Right ventricle myocardium inferior (tissue), 1 donor: ENCODE results near the gene HOXC12. TPM values are rescaled to one million over a fixed set of nuclear protein-coding genes. Genes with fewer than 3 reads are reported as not detected.
A peak's percentile ranks its signal among the peaks of the same experiment; 100 is the strongest.

Source experiments
- ATAC-seq: fragments of 200-7000 bp; cut with Tn5 transposase; one replicate; pipeline ENCODE4 v1.9.1; 2020; ENCODE audit warnings: mild to moderate bottlenecking, moderate library complexity
- DNase-seq: peaks from one replicate; pipeline ENCODE4 v3.0.0; 2021; ENCODE audit errors: missing footprints
- intact Hi-C: fragments of 100-400 bp; cut with DNase I; formaldehyde crosslinking; loops from one replicate; pipeline ENCODE4 v1.11.0; 2022
- total RNA-seq: library from RNA; stranded (reverse); fragmentation: NEBNext Ultra II Directional; extraction: Animal tissue kit (Norgen Biotek cat#: 25700); gene quantifications from one replicate; pipeline ENCODE4 v1.2.1, GENCODE V29; 2021
- donor health status: DM: no; HTN: yes; CAD: no; lungs with severe emphysema.

HOXC12 gene
- total RNA-seq, 1 donor from 2014 or later = not detected

DNA sequence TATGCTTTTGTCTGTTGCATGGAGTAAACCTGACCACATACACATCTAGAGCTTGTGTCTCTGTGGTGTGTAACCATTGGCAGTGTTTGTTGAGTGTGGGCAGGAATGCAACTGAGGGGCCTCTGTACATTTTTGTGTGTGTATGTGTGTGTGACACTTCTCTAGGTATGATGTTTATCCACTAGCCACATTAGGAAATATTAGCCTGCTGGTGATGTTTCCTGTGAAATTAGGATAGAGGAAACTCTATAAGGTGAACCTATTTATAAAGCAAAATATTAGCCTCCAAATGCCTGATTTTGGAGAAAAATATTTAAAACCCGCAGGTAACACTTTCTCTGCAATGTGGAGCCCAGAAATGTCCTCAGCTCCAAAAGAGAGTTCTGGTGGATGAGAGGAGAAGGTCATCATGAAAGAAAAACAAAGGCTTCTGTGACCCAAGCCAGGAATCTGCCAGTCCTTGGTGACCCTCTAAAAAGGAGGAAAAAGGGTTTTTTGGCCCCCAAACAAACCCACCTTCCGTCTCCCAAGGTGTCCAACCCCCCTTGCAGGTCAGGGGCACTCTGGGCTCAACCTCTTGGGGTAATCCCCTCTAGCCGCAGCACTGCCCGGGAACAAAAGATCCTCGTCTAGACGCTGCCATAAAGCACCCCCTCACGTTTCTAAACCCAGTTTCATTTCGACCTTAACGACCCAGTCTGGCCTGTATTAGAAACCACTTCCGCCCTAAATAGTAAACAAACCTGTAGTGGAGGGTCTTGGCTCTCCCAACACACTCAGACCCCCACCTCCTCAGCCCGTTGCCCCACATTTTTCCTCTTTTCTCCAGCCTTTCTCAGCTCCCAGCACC is 23.1 kb downstream of the HOXC12 start:
- no peak for DNase-seq
- no peak for ATAC-seq

GRCh38 chr12:53978477-53979356 is 24.0 kb downstream of the HOXC12 start:
- DNase-seq = no peak
- no peak for ATAC-seq
- intact Hi-C loops = no loop called here

More for the DNA sequence above, 23.1 kb downstream of the HOXC12 start:
- intact Hi-C loops = no loop called here

- intact Hi-C loops = no loop called here
- no peak for DNase-seq
- ATAC-seq = no peak
These were observed 25.6 kb downstream of the HOXC12 start for GRCh38 chr12:53980104-53980801.

GRCh38 chr12:53980802-53981496 is 26.2 kb downstream of the HOXC12 start:
- ATAC-seq (no peak), DNase-seq (no peak)
- intact Hi-C loops = no loop called here

GRCh38 chr12:53981634-53982565 is 27.2 kb downstream of the HOXC12 start:
- ATAC-seq = no peak
- DNase-seq = no peak
- intact Hi-C loops = no loop called here

DNA sequence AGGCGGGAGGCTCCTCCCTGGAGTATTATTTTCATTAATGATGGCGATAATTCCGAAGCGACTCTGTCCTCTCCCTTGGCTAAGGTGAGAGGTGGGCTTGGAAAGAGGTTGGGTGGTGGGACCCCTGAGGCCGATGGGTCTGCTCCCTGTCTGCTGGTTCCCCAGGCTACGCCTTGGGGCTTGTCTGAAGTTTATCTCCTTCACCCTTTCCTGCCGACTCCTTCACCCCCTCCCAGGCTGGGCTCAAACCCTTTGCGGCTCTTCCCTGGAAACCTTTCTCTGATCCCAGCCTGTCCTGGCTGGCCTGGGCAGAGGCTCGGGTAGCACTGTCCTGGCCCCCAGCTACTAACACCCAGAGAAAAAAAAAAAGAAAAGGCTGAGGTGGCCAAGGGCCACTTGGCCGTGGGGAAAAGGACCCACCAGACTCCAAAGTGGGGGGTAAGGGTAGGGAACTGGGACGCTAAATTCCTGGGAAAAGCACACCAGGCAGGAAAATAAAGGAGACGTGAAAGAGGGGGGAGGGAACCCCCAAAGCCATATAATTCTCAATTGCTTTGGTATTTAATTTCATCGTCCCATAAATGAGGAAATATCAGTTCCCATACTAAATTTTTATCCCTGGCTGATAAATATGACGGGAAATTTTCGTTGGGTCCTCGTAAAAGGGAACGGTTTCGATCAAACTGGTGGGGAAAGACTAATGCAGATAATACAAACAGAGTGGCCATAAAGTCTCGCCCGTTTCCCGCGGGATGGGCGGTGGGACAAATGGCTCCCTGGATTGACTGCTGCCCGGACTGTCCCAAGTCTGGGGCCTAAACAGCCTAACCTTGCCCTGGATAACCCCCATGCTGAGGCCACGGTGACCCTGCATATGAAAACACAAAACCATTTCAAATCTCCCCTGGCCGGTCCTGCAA is 28.2 kb downstream of the HOXC12 start:
- ATAC-seq (no peak), DNase-seq (no peak)
- intact Hi-C loops = no loop called here

GRCh38 chr12:53983568-53983949 is 28.9 kb downstream of the HOXC12 start:
- ATAC-seq = no peak

DNA sequence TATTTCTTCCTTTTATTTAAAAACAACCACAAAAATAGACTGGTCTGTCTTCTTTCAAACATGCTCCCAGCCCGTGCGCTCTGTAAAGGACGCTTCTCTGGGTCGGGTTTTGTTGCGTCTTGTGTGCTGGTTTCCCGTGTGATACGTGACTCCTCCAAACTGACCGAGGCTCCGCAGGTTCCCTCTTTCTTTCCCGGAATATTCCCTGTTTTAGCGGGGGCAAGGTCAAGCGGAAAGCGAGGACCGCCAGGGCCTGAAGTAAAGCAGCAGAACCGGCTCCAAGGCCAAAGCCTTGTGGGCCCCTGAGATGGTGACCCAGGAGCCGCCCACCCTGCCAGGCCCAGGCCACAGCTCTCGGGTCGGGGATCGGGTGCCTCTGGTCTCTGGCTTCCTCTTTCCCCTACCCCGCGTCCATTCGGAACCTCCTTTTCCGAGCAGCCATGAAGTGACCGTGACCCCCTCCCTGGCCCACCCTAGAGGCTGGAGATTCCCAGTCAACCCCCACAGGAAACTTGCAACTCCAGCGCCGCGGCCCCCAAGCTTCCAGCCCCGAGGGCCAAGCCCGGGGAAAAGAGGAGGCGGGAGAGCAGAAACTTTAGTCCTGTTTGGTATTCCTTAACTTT is 29.4 kb downstream of the HOXC12 start:
- DNase-seq (no peak), ATAC-seq (no peak)
- intact Hi-C loops = no loop called here

More at GRCh38 chr12:53983568-53983949, 28.9 kb downstream of the HOXC12 start:
- DNase-seq = no peak
- intact Hi-C loops = no loop called here

DNA sequence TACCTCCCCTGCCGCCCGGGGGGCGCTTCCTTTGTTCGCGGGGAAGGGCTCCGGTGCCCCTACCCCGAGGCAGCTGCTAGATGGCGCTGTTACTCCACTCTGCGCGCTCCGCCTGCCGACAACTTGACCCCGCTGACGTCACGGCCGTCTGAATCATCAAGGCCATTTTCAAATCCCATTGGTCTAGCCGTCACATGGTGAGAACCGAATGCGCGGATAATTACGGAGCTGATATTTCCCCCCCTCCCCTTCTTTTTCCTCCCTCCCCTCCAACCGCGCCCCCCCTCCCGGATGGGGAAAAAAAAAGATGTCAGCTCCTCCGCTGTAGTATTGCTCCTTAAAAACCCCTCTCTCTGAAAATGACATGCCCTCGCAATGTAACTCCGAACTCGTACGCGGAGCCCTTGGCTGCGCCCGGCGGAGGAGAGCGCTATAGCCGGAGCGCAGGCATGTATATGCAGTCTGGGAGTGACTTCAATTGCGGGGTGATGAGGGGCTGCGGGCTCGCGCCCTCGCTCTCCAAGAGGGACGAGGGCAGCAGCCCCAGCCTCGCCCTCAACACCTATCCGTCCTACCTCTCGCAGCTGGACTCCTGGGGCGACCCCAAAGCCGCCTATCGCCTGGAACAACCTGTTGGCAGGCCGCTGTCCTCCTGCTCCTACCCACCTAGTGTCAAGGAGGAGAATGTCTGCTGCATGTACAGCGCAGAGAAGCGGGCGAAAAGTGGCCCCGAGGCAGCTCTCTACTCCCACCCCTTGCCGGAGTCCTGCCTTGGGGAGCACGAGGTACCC is 30.4 kb downstream of the HOXC12 start, which contains the start of gene HOXC10:
HOXC10 (plus strand) TSS at position 246 of the 791 bp plus-strand sequence; CDS start at position 360, 114 bp downstream.
- intact Hi-C loops = no loop called here
- DNase-seq = peak; percentile 88
- ATAC-seq = no peak

DNA sequence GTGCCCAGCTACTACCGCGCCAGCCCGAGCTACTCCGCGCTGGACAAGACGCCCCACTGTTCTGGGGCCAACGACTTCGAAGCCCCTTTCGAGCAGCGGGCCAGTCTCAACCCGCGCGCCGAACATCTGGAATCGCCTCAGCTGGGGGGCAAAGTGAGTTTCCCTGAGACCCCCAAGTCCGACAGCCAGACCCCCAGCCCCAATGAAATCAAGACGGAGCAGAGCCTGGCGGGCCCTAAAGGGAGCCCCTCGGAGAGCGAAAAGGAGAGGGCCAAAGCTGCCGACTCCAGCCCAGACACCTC is 30.9 kb downstream of the HOXC12 start:
- ATAC-seq = no peak
- intact Hi-C loops = no loop called here

GRCh38 chr12:53985994-53986685 is 31.4 kb downstream of the HOXC12 start:
- no peak for DNase-seq

More for the DNA sequence above, 30.9 kb downstream of the HOXC12 start:
- DNase-seq = no peak

DNA sequence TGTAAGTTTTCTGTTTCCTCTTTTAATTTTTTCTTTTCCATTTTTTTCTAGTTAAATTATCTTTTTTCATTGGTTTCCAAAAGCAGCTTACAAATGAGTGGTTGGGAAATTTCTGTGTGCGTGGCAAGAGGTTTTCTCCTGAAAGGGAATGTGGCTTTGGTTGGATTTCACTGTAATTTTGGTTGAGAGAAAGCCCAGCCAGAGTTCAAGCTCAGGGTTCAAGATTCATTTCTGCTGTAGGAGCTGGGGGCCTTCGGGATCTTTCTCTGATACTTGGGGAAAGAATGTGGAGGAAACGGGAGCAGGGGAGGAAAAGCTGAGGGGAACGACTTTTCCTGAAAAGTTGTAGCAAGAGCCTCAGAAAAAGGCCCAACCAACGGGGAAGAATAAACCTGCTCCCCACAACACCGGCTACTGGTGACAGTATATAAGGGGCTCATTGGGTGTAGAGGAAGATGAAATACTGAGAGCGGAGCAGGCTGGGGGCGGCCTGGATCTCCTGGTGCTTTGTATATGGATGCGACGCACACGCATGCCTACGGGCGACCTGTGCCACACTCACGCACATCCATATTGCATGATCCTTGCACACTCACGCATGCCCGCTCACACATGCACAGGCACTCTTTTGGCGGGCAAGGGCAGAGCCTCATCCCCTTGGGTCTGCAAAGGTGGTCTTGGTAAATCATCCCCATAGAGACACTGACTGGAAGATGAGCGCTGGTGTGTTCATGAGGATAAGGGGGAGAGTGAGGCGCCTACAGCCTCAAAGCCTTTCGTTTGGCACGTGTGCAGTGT is 32.2 kb downstream of the HOXC12 start:
- ATAC-seq (no peak), DNase-seq (no peak)
- intact Hi-C loops = no loop called here

More at GRCh38 chr12:53985994-53986685, 31.4 kb downstream of the HOXC12 start:
- intact Hi-C loops = no loop called here
- ATAC-seq = no peak

DNA sequence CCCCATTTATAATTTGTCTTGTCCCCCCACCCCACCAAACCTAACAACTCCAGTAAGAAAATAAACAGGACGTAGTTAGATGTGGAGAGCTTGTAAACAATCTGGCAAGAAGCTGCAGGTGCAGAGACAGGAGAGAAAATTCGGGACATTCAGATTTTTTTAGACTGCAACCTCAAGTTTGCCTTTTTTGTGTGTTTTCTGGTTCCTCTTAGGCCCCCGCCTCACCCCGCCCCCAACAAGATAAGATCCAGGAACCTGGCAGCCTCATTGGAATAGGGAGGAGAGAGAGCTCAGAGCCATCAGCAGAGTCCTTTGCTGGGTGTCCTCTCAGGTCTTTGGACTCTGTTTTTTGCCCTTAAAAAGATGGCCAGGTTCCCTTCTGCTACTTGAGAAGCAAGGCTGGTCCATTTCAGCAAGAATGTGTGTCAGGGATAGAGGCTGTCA is 33.1 kb downstream of the HOXC12 start:
- ATAC-seq (no peak), DNase-seq (no peak)
- intact Hi-C loops = no loop called here
